Pancreas (tissue), 10 donors: ENCODE results near the gene GPR22. TPM values are rescaled to one million over a fixed set of nuclear protein-coding genes. Genes with fewer than 3 reads are reported as not detected.

Experiments used
- ATAC-seq, 4 donors: fragments of 200-7000 bp; cut with Tn5 transposase; one replicate each; pipeline versions ENCODE4 v1.8.0 to v1.9.1; 2020; ENCODE audit warnings: mild to moderate bottlenecking in 4 of 4, moderate library complexity in 4 of 4
- DNase-seq, 6 donors: peaks; one replicate each; pipeline ENCODE4 v3.0.0-alpha.2; 2020
- FAIRE-seq: peaks from 2 replicates; lab custom pipeline; 2012; peaks lifted over from hg19 to GRCh38; lab: Jason Lieb, UNC
- H3K27ac ChIP-seq, 4 donors: fragments of 200-600 bp; sonication (generic); 1 replicate in 3 of 4; 2 replicates in 1 of 4; pipeline versions ENCODE4 v1.5.0 to v1.8.0; 2020
- H3K27me3 ChIP-seq, 4 donors: fragments of 200-600 bp; one replicate each; pipeline ENCODE4 v1.8.0; 2021
- H3K36me3 ChIP-seq, 3 donors: fragments of 200-600 bp; sonication (generic) in 1 of 3; one replicate each; pipeline versions ENCODE4 v1.5.0 to v1.8.0; 2020 to 2021
- H3K4me1 ChIP-seq, 3 donors: fragments of 200-600 bp; one replicate each; pipeline ENCODE4 v1.8.0; 2021
- H3K4me3 ChIP-seq, 4 donors: fragments of 200-600 bp; sonication (generic) in 2 of 4; one replicate each; pipeline versions ENCODE4 v1.5.0 to v1.8.0; 2020 to 2021
- H3K9me3 ChIP-seq, 4 donors: fragments of 200-600 bp; one replicate each; pipeline ENCODE4 v1.8.0; 2021
- WGBS, 2 donors: extraction: QIAGEN DNeasy Blood & Tissue Kit; methylation state at CpG; one replicate each; pipeline ENCODE4 v1.1.7; 2013; 5-methylcytosine and 5-hydroxymethylcytosine counted together
- intact Hi-C, 3 donors: fragments of 100-400 bp; cut with DNase I; formaldehyde crosslinking; loops; one replicate each; pipeline versions ENCODE4 v1.11.1 to v1.14.2; 2022
- polyA plus RNA-seq, 2 donors: library from polyadenylated mRNA; stranded (reverse); fragments of 200-250 nt; gene quantifications; one replicate each; pipeline ENCODE4 v1.2.3, GENCODE V29; 2013
- total RNA-seq, 6 donors: library from RNA; stranded (reverse); fragmentation: NEBNext Ultra II Directional in 4 of 6; extraction: Animal tissue kit (Norgen Biotek cat#: 25700) in 4 of 6; gene quantifications; one replicate each; pipeline versions ENCODE4 v1.2.1 to v1.2.4, GENCODE V29; 2021 to 2023
- TF ChIP-seq, protein P1 (sequence below), 4 donors: fragments of 200-600 bp; sonication (generic) in 3 of 4; IDR thresholded peaks; one replicate each; pipeline versions ENCODE4 v1.5.0 to v1.8.0; 2021; ENCODE audit warnings: antibody characterized with exemption in 4 of 4
- donor health status: healthy with polysubstance abuse.
- donor health status: DM: no; HTN: no; CAD: no; lungs with moderate emphysema.
- donor health status: DM: no; HTN: no; CAD: no.
- donor health status: control.
- donor health status: control.
- donor health status: Bipolar disorder and iron deficiency.
- donor health status: DM: yes; HTN: yes; CAD: no.
- donor health status: DM: no; HTN: no; CAD: no.
- donor health status: DM: no; HTN: no; CAD: no.
- donor health status: DM: yes; HTN: yes; CAD: no.

The GPR22 gene
- total and polyA plus RNA-seq, 8 donors, result 0.12 TPM; not detected in 7

- H3K4me3 ChIP-seq, result no peak overlapping the region
- 73 to 79% methylated on average over 6 of the region's 6 CpGs for WGBS, 2 donors
- ATAC-seq, result peak; percentile 88 to 99 (median 98)
- TF ChIP-seq, protein P1, sequence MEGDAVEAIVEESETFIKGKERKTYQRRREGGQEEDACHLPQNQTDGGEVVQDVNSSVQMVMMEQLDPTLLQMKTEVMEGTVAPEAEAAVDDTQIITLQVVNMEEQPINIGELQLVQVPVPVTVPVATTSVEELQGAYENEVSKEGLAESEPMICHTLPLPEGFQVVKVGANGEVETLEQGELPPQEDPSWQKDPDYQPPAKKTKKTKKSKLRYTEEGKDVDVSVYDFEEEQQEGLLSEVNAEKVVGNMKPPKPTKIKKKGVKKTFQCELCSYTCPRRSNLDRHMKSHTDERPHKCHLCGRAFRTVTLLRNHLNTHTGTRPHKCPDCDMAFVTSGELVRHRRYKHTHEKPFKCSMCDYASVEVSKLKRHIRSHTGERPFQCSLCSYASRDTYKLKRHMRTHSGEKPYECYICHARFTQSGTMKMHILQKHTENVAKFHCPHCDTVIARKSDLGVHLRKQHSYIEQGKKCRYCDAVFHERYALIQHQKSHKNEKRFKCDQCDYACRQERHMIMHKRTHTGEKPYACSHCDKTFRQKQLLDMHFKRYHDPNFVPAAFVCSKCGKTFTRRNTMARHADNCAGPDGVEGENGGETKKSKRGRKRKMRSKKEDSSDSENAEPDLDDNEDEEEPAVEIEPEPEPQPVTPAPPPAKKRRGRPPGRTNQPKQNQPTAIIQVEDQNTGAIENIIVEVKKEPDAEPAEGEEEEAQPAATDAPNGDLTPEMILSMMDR (IDR thresholded peaks at IDR 0.05), result peak in 3 of 4 donors; percentile 40 to 50 (median 46)
- no peaks in the 10 kb centered on the region for H3K36me3 ChIP-seq
- FAIRE-seq, result no peak
- no peaks in the 10 kb centered on the region for H3K9me3 ChIP-seq
- no peak overlapping the region for H3K27ac ChIP-seq
- intact Hi-C loops, result loop anchor here in 1 of 3 donors (5.0 to 10.0 kb wide), 2 partner anchors 264 to 411 kb away; no protein-coding TSS in a partner anchor
- H3K4me1 ChIP-seq, result no peaks in the 10 kb centered on the region
- H3K27me3 ChIP-seq, result no peaks in the 10 kb centered on the region
- peak in 5 of 6 donors; percentile 37 to 60 (median 41) for DNase-seq
These were observed 6.4 kb upstream of the GPR22 start for GRCh38 chr7:107463139-107464078.

DNA sequence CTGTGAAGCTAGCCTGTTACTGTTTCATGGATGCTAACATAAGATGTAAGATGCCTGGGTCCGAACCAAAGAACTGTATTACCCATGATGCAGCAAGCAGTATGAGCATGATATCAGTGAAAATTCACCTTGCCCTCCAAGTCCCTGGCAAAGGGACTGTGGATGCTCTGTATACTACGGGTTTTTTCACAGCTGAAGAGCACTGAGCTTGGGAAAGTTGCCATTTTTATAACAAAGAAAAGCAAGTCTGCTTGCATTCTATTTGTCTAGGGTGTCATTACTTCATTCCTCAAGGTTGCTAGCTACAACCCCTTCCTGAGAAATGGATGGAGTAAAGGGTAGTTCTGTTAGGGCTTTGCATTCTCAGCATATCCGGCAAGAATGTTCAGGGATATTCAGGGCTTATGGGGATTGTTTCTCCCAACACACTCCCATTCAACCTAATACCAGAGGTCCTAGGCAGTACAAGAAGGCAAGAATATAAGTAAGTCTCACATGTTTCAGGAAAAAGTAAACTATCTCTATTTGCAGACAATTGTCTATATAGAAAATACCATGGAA, 5.1 kb upstream of the GPR22 start:
- FAIRE-seq (no peak), ATAC-seq (no peak), DNase-seq (no peak)
- Histone ChIP-seq H3K27me3 (no peaks in the 10 kb centered on the region), H3K4me1 (no peaks in the 10 kb centered on the region), H3K9me3 (no peaks in the 10 kb centered on the region), H3K27ac (no peak overlapping the region), H3K36me3 (no peaks in the 10 kb centered on the region), H3K4me3 (no peak overlapping the region)
- 74% methylated on average over 3 of the region's 3 CpGs for WGBS, 2 donors
- intact Hi-C loops, result loop anchor here in 2 of 3 donors (5.0 to 10.0 kb wide), 3 partner anchors 258 to 410 kb away; no protein-coding TSS in a partner anchor
- TF ChIP-seq, protein P1 (IDR thresholded peaks at IDR 0.05), result no peak

DNA sequence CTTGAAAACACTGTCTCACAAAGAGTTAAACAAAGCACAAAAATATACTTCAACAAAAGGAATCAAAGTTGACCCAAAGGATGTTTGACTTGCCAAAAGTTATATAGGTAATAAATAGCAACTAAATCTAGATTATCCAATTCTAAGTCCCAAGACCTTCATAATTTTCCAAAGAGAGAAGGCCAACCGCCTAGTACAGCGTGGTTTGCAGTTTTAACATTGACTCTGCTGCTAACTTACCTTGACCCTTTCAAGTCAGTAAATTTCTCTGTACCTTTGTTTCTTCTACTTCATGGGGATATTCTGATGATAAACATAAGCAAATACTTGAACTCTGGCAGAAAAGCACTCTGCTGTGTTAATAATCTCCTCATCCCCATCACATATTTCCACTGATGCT, 1.9 kb upstream of the GPR22 start:
- no peak for ATAC-seq
- H3K4me1 ChIP-seq, result no peaks in the 10 kb centered on the region
- no peaks in the 10 kb centered on the region for H3K9me3 ChIP-seq
- H3K4me3 ChIP-seq, result no peak overlapping the region
- H3K36me3 ChIP-seq, result no peaks in the 10 kb centered on the region
- no peaks in the 10 kb centered on the region for H3K27me3 ChIP-seq
- FAIRE-seq, result no peak
- DNase-seq, result no peak
- TF ChIP-seq, protein P1 (IDR thresholded peaks at IDR 0.05), result no peak
- intact Hi-C loops, result loop anchor here in 2 of 3 donors (5.0 to 10.0 kb wide), 2 partner anchors 254 to 407 kb away; no protein-coding TSS in a partner anchor
- WGBS, 2 donors, result 66% methylated on average over 2 of the region's 2 CpGs
- no peak overlapping the region for H3K27ac ChIP-seq

GRCh38 chr7:107468824-107469223, 1.0 kb upstream of the GPR22 start:
- H3K9me3 ChIP-seq, result no peaks in the 10 kb centered on the region
- TF ChIP-seq, protein P1 (IDR thresholded peaks at IDR 0.05), result no peak
- H3K27me3 ChIP-seq, result no peaks in the 10 kb centered on the region
- no peak overlapping the region for H3K27ac ChIP-seq
- FAIRE-seq (peak; percentile 98), ATAC-seq (no peak), DNase-seq (no peak)
- intact Hi-C loops, result loop anchor here in 2 of 3 donors (5.0 to 10.0 kb wide), 2 partner anchors 253 to 406 kb away; no protein-coding TSS in a partner anchor
- 97 to 98% methylated on average over 1 of the region's 1 CpG for WGBS, 2 donors
- H3K36me3 ChIP-seq, result no peaks in the 10 kb centered on the region
- no peaks in the 10 kb centered on the region for H3K4me1 ChIP-seq
- H3K4me3 ChIP-seq, result no peak overlapping the region
